Ascending aorta (tissue), 2 donors: ENCODE data around the gene ZNF280B. TPM values are rescaled to one million over a fixed set of nuclear protein-coding genes. Genes with fewer than 3 reads are reported as not detected.
"Not testable (repeated sequence)": the region's sequence is repeated elsewhere in the genome, so short reads cannot be mapped to it uniquely, and the experiment has no call there.

ENCODE experiments used
- DNase-seq, 2 donors: peaks; one replicate each; pipeline ENCODE4 v3.0.0-alpha.2; 2019; ENCODE audit warnings: low spot score in 2 of 2
- H3K27ac ChIP-seq, 2 donors: fragments of 200-600 bp; sonication (generic); one replicate each; pipeline ENCODE4 v1.5.1; 2016 to 2017; ENCODE audit warnings: mild to moderate bottlenecking in 1 of 2
- H3K27me3 ChIP-seq: fragments of 200-600 bp; sonication (generic); one replicate; pipeline ENCODE4 v1.5.1; 2017
- H3K36me3 ChIP-seq, 2 donors: fragments of 200-600 bp; sonication (generic); one replicate each; pipeline ENCODE4 v1.5.1; 2016
- H3K4me1 ChIP-seq, 2 donors: fragments of 200-600 bp; sonication (generic); one replicate each; pipeline ENCODE4 v1.5.1; 2016 to 2017; ENCODE audit warnings: mild to moderate bottlenecking in 1 of 2
- H3K4me3 ChIP-seq, 2 donors: fragments of 200-600 bp; sonication (generic); one replicate each; pipeline ENCODE4 v1.5.1; 2016 to 2017; ENCODE audit warnings: mild to moderate bottlenecking in 1 of 2
- H3K9me3 ChIP-seq, 2 donors: fragments of 200-600 bp; sonication (generic); one replicate each; pipeline ENCODE4 v1.5.1; 2016
- intact Hi-C: fragments of 100-400 bp; cut with DNase I; formaldehyde crosslinking; loops from one replicate; pipeline ENCODE4 v1.15.1; 2023
- total RNA-seq: library from RNA; depleted of rRNA; stranded (reverse); fragments of >200 nt; gene quantifications from one replicate; pipeline ENCODE4 v1.1.0, GENCODE V29; 2016
- TF ChIP-seq, protein P1 (sequence below), 3 experiments: fragments of 200-600 bp in 2 of 3; fragments of 450-650 bp in 1 of 3; sonication (generic) in 2 of 3; IDR thresholded peaks; one replicate each; pipeline ENCODE4 v1.5.1; 2016 to 2019; ENCODE audit warnings: antibody characterized with exemption in 3 of 3, mild to moderate bottlenecking in 1 of 3, moderate library complexity in 1 of 3

ZNF280B gene
- total RNA-seq, 1 donor from 2014 or later: not detected

- no peaks in the 10 kb centered on the region for H3K4me1 ChIP-seq
- H3K27ac ChIP-seq: no peak overlapping the region
- TF ChIP-seq, protein P1, sequence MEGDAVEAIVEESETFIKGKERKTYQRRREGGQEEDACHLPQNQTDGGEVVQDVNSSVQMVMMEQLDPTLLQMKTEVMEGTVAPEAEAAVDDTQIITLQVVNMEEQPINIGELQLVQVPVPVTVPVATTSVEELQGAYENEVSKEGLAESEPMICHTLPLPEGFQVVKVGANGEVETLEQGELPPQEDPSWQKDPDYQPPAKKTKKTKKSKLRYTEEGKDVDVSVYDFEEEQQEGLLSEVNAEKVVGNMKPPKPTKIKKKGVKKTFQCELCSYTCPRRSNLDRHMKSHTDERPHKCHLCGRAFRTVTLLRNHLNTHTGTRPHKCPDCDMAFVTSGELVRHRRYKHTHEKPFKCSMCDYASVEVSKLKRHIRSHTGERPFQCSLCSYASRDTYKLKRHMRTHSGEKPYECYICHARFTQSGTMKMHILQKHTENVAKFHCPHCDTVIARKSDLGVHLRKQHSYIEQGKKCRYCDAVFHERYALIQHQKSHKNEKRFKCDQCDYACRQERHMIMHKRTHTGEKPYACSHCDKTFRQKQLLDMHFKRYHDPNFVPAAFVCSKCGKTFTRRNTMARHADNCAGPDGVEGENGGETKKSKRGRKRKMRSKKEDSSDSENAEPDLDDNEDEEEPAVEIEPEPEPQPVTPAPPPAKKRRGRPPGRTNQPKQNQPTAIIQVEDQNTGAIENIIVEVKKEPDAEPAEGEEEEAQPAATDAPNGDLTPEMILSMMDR (IDR thresholded peaks at IDR 0.05): no peak
- no peak for DNase-seq
- no peak overlapping the region for H3K4me3 ChIP-seq
- intact Hi-C loops: no loop called here
- no peaks in the 10 kb centered on the region for H3K36me3 ChIP-seq
- H3K27me3 ChIP-seq: no peaks in the 10 kb centered on the region
- no peaks in the 10 kb centered on the region for H3K9me3 ChIP-seq
Observed at GRCh38 chr22:22519591-22519990, 11.0 kb upstream of the ZNF280B start.

- Histone ChIP-seq H3K36me3 (no peaks in the 10 kb centered on the region), H3K27me3 (no peaks in the 10 kb centered on the region), H3K4me1 (no peaks in the 10 kb centered on the region), H3K27ac (no peak overlapping the region), H3K4me3 (no peak overlapping the region), H3K9me3 (no peaks in the 10 kb centered on the region)
- TF ChIP-seq, protein P1 (IDR thresholded peaks at IDR 0.05): no peak
- intact Hi-C loops: no loop called here
- DNase-seq: no peak
Observed at GRCh38 chr22:22516992-22517391, 8.4 kb upstream of the ZNF280B start.

- H3K27me3 ChIP-seq: no peaks in the 10 kb centered on the region
- H3K27ac ChIP-seq: no peak overlapping the region
- H3K36me3 ChIP-seq: no peaks in the 10 kb centered on the region
- no peak overlapping the region for H3K4me3 ChIP-seq
- H3K4me1 ChIP-seq: no peaks in the 10 kb centered on the region
- intact Hi-C loops: no loop called here
- TF ChIP-seq, protein P1 (IDR thresholded peaks at IDR 0.05): no peak
- DNase-seq: no peak
- no peaks in the 10 kb centered on the region for H3K9me3 ChIP-seq
Observed at GRCh38 chr22:22515890-22516289, 7.3 kb upstream of the ZNF280B start.

DNA sequence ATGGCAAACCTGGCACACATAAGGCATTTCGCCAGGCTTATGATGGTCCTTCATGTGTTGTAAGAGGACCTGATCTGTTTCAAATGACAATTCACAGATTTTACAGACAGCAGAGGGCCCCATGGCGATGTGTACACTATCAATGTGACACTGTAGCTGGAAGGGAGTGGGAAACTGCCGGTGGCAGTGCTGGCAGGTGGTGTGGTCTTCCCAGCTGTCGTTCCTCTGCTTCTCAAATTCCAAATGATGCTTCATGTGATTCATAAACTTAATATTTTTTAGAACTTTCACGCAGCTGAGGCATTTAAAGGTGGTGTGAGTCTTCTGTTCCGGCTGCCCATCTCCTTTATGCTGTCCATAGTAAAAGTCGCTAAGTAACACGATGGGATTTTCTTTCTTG is 5.9 kb upstream of the ZNF280B start:
- H3K4me1 ChIP-seq, H3K27ac ChIP-seq, DNase-seq, intact Hi-C loops, H3K36me3 ChIP-seq, H3K9me3 ChIP-seq, H3K4me3 ChIP-seq, H3K27me3 ChIP-seq: not testable (repeated sequence)

GRCh38 chr22:22513619-22514018 is 5.1 kb upstream of the ZNF280B start:
- Histone ChIP-seq H3K9me3 (peaks cover 5 to 9% of the 10 kb centered on the region in 2 donors), H3K27me3 (no peaks in the 10 kb centered on the region), H3K27ac (no peak overlapping the region), H3K4me3 (no peak overlapping the region), H3K36me3 (no peaks in the 10 kb centered on the region), H3K4me1 (no peaks in the 10 kb centered on the region)
- DNase-seq: no peak
- TF ChIP-seq, protein P1 (IDR thresholded peaks at IDR 0.05): no peak
- intact Hi-C loops: no loop called here

- no peaks in the 10 kb centered on the region for H3K36me3 ChIP-seq
- H3K4me3 ChIP-seq: no peak overlapping the region
- TF ChIP-seq, protein P1 (IDR thresholded peaks at IDR 0.05): no peak
- H3K27me3 ChIP-seq: no peaks in the 10 kb centered on the region
- peaks cover 5 to 9% of the 10 kb centered on the region in 2 donors for H3K9me3 ChIP-seq
- DNase-seq: no peak
- intact Hi-C loops: no loop called here
- no peaks in the 10 kb centered on the region for H3K4me1 ChIP-seq
- H3K27ac ChIP-seq: no peak overlapping the region
Observed at GRCh38 chr22:22512951-22513350, 4.4 kb upstream of the ZNF280B start.

- H3K27me3 ChIP-seq, DNase-seq, H3K27ac ChIP-seq, H3K4me1 ChIP-seq, intact Hi-C loops, H3K4me3 ChIP-seq, H3K36me3 ChIP-seq, H3K9me3 ChIP-seq: not testable (repeated sequence)
Observed at GRCh38 chr22:22510833-22511232, 2.3 kb upstream of the ZNF280B start.

GRCh38 chr22:22509912-22510311 is 1.4 kb upstream of the ZNF280B start:
- H3K4me3 ChIP-seq, H3K27ac ChIP-seq, H3K4me1 ChIP-seq, H3K9me3 ChIP-seq, H3K27me3 ChIP-seq, intact Hi-C loops, DNase-seq, H3K36me3 ChIP-seq: not testable (repeated sequence)
